GM18511 (cell line): ENCODE data around the gene KCTD7.
"Not testable (repeated sequence)": the region's sequence is repeated elsewhere in the genome, so short reads cannot be mapped to it uniquely, and the experiment has no call there.

Source experiments
- ATAC-seq: cut with Tn5 transposase; IDR thresholded peaks from one replicate; pipeline ENCODE4 v1.9.1; 2021; ENCODE audit warnings: mild to moderate bottlenecking, moderate library complexity; ENCODE audit not compliant: unreplicated experiment

KCTD7 gene

DNA sequence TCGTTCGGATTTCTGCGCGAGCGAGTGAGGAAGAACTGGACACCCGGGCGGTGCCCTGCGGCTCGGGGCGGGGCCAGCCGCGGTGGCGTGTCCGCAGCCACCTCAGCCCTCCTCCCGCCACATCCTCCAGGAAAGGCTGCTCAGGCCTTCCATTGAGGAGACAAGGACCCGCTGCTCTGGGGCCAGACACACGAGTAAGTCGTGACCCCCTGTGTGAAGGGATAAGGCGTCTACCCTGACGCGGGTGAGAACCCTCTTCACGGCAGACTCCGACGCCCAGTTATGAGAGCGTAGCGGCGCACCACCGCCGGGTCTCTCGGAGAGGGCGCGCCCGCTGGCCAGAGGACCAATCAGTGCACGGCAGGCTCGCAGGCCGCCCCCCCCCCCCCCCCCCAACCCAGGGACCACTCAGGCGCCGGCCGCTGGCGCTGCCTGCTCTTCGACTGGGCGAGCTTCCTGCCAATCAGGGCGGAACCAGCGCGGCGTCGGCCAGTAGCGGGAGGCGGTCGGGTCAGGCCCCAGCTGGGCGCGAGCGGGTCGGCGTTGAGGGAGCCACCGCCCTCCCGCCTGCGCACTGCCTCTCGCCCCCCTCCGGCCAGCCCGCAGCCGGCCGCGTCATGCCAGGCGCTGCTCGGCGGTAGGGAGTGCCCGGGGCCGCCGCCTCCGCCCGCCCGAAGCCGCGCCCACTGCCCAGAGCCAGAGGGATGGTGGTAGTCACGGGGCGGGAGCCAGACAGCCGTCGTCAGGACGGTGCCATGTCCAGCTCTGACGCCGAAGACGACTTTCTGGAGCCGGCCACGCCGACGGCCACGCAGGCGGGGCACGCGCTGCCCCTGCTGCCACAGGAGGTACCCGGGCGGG lies at the start of gene KCTD7:
Gene KCTD7, plus strand, starts transcription at position 521 of the 861 bp plus-strand sequence. Its CDS starts 184 bp downstream, at position 705.
- peak; percentile 90 for ATAC-seq

DNA sequence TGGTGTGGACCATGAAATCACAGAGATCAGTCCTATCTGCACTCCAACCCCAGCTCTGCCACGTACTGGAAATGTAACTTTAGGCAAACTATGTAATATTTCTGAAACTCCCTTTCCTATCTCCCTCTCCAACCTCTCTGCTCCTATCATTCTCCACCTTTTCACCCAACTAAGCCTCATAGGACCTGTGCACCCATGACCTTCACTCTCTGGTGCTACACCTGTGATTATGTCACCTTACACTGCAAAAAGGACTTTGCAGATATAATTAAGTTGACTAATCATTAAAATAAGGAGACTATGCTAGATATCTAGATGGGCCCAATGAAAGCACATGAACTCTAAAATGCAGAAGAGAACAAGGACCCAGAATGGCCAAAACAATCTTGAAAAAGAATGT lies 48.3 kb upstream of the KCTD7 start:
- ATAC-seq = not testable (repeated sequence)

DNA sequence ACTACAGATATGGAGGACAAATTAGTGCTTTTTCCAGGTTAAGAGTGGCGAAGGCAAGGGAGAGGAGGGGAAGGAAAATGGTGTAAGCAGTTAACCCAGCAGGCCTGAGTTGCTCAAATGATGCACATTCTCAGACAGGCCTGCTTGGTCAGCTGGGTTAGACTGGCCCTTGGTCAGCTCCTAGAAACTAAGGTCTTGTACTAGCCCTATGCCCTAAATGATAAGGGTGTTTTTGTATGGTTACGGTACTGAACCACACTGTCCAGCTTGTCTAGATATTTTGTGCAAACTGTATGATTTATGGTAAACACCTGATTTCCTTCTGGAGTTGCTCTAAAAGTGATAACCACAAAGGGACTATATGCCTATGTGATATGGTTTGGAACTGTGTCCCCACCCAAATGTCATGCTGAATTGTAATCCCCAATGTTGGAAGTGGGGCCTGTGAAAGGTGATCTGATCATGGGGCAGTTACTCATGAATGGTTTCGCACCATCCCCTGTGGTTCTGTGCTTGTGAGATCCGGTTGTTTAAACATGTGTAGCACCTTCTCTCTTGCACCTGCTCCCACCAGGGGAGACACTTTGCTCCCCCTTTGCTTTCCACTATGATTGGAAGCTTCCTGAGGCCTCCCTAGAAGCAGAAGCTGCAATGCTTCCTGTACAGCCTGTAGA lies 45.7 kb upstream of the KCTD7 start:
- ATAC-seq = not testable (repeated sequence)

DNA sequence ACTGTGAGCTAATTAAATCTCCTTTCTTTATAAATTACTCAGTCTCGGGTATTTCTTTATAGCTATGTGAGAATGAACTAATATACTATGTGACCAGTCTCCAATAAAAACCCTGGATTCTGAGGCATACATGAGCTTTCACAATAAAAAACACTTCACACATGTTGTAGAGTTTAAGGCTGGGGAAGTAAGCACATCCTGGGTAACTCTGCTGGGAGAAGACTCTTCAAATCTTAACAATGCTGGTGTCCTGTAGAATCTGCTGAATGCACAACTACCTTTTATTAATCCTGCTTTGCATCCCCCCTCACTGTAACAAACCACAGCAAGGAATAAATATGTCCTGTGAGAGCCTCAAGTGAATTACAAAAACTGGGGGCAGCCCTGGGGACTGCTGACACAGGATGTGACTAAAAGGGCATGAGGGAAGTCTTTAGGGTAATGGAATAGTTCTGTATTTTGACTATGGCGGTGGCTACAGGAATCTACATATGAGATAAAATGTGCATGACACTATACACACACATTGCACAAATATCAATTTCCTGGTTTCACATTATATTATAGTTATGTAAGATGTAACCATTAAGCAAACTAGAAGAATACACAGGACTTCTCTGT lies 45.1 kb upstream of the KCTD7 start:
- no peak for ATAC-seq

DNA sequence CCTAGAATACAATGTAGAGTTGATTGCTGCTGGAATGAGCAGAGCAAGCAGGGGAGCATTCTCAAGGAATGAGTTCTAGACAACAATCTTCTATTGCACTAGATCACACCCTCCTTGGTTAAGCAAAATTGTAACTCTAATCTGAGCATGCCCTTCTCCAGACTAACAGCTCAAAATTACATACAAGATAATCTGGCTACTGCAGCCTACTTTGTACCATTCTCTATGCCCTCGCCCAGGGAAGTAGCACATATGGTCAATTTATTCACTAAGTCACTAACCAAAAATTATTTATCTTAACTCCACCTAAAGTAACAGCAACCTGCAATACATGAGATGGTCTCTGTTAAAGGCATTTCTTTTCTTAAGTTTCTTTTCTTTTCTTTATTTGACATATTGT lies 42.5 kb upstream of the KCTD7 start:
- no peak for ATAC-seq

DNA sequence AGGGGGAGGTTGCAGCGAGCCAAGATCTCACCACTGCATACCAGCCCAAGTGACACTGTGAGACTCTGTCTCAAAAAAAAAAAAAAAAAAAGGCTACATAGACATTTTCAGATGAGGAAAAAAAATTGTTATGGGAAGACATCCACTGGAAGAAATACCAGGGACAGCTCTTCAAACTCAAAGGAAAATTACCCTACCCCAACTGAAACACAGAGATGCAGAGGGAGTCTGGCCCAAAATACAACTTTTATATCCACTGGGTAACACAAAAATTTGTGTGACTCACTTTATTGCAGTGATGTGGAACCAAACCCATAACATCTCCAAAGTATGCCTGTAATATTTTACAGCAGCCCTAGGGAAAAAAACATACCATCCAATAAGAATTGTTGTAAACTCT lies 40.5 kb upstream of the KCTD7 start:
- not testable (repeated sequence) for ATAC-seq

DNA sequence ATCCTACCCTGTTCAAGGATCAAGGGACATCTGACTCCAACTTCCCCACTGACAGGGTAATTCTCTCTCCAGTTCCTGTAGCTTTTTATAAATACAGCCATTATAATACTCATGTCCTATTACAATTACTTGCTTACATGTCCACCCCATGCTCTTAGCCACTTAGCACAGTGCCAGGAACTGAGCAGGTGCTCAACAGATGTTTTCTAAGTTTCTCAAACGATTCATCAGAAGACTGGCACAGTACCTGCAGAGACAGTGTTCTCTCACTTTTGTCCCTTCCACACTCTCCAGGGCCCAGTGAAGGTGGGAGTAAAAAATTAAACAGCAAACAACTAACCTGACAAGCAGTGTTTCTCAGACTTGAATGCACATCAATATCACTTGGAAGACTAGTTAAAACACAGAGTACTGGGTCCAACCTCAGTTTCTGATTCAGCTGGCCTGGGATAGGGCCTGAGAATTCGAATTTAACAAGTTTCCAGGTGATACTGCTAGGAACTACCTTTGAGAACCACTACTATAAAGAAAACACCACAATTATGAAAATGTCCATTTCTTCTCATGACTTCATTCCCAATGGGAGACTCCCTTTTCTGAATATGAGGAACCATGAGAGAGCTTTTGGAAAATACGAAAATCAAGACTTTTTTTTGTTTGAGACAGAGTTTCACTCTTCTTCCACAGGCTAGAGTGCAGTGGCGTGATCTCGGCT lies 39.7 kb upstream of the KCTD7 start:
- not testable (repeated sequence) for ATAC-seq

DNA sequence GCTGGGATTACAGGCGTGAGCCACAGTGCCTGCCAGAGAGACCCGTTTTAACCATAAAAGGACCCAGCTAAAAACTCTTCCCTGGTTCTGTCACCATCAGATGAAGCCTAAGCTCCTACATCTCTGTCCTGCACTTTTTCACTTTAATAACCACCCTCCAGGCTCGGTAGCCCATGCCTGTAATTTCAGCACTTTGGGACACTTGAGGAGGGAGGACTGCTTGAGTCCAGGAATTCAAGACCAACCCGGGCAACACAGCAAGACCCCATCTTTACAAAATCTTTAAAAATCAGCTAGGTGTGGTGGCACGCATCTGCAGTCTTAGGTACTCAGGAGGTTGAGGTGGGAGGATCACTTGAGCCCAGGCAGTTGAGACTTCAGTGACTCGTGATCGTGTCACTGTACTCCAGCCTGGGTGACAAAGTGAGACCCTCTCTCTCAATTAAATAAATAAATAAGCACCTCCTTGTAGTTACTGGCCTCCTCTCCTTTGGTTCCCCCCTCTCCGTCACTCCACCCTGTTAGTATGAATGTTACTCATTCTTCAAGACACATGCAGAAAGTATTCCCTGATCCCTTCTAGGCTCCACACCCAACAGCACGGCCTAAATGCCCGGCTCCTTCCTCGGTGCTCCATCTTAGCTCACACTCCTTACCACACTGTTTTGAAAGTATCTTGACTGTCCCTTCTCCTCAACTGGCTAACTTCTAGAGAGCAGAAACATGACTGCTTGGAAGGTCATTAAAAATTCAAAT lies 38.2 kb upstream of the KCTD7 start:
- not testable (repeated sequence) for ATAC-seq

DNA sequence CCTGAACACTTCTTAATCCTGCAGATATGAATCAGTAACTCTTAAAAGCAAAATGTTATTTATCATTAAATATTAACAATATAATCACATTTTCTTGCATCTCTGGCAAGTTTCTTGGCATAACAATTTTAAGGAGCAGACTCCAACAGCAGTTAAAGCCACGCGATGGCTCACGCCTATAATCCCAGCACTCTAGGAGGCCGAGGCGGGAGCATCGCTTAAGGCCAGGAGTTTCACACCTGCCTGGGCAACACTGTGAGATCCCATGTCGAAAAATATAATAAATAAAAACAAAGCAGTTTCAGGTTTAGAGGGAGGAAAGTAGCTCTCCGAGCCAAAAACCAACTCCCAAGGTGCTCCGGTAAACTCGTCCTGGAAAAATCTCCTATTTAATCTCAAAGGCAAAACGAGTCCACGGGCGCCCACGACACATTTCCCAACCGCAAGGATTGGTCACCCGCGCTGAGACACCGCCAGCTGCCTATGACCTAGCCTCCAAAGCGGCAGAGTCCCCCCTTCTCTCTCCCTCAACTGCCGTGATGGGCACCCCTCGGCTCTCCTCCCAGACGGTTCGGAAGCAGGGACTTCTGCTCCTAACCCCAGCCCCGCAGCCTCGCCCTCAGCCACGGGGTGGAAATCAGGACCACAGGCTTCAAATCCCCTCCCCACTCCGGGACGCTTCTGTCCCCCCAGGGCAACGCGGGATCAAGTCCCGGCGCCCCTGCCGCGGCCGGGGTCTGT lies 37.5 kb upstream of the KCTD7 start:
- ATAC-seq = peak; percentile 33

DNA sequence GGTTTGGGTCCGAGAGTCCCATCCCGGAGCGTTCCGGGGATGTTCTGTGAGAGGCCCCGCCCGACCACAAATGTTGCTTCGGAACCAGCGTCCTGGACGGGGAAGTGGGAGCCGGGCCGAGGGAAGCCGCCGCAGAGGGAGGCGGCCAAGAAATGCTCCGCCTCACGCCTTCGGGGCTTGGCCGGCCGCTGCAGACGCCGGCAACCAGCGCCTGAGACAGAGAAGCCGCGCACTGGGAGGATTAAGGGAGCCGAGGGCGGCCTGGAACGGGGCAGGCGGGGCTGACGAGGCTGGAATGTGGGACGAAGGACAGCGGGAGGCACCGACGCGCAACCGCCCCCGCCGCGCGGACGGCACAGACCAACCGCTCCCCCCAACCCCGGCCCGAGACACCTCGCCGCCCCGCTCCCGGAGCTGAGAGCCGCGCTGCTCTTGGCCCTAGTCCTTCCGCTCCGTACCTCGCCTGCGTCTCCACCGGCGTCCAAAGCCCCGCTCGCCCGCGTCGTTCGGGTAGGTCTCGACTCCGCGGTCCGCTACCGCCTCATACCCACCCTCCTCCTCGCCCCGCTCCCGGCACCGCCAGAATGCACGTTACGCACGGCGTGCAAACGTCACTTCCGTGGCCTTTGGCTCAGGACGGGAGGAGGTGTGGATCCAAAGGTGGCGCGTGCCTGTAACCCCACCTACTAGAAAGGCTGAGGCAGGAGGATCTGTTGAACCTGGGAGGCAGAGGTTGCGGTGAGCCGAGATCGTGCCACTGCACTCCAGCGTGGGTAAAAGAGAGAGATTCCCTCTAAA lies 36.7 kb upstream of the KCTD7 start:
- ATAC-seq = peak; percentile 96

DNA sequence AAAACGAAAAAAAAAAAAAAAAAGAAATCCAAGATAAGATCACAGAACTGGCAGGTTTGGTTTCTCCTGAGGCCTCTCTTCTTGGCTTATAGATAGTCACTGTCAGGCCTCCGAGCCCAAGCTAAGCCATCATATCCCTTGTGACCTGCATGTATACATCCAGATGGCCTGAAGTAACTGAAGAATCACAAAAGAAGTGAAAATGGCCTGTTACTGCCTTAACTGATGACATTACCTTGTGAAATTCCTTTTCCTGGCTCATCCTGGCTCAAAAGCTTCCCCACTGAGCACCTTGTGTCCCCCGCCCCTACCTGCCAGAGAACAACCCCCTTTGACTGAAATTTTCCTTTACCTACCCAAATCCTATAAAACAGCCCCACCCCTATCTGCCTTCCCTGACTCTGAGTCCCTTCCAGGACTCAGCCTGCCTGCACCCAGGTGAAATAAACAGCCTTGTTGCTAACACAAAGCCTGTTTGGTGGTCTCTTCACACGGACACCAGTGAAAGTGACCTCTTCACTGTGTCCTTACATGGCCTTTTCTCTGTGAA lies 36.0 kb upstream of the KCTD7 start:
- peak; percentile 16 for ATAC-seq

DNA sequence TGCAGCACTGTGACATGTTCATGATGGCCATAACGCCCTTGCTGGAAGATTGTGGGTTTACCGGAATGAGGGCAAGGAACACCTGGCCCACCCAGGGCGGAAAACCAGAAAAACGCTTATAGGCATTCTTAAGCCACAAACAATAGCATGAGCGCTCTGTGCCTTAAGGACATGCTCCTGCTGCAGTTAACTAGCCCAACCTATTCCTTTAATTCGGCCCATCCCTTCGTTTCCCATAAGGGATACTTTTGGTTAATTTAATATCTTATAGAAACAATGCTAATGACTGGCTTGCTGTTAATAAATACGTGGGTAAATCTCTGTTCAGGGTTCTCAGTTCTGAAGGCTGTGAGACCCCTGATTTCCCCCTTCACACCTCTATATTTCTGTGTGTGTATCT lies 34.6 kb upstream of the KCTD7 start:
- not testable (repeated sequence) for ATAC-seq

DNA sequence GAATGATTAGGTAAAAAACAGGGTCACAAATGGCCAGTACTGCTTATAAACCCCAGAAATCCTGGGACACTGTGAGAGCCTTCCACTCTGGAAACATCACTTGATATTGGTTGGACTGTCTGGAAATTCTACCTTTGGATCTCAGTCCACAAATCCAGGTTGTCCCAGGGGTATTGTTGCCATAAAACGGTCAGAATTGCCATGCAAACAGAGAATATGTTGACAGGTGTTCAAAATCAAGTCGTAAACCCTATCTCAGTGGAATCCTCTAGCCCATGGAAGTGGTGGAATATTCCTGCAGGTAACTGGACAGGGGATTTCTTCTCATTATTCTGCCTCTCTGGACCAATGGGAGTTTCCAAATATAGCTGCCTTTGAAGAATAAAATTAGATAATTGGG lies 31.2 kb upstream of the KCTD7 start:
- no peak for ATAC-seq

DNA sequence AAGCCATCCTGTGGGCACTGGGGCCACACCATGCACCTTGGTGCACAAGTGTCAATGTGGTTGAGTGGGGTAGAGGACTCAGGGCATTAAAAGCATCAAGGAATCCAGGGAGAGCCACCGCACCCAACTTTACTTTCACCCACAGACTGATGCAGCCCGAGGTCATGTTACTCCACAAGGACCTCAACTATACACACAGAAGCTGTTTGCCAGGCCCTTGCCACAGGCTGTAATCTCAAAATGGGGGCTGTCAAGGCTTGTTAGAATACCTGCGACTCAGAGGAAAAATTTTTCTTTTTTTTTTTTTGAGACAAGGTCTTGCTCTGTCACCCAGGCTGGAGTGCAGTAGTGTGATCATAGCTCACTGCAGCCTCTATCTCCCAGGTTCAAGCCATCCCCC lies 26.5 kb upstream of the KCTD7 start:
- no peak for ATAC-seq

DNA sequence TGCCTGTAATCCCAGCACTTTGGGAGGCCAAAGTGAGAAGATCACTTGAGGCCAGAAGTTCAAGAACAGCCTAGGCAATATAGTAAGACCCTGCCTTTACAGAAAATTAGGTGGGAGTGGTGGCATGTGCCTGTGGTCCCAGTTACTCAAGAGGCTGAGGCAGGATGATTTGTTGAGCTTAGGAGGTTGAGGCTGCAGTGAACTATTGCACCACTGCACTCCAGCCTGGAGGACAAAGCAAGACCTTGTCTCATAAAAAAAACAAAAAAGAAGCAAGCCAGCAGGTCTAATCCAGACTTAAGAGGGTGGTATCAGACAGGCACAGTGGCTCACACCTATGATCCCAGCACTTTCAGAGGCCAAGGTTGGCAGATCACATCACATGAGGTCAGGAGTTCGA lies 24.5 kb upstream of the KCTD7 start:
- ATAC-seq = no peak

DNA sequence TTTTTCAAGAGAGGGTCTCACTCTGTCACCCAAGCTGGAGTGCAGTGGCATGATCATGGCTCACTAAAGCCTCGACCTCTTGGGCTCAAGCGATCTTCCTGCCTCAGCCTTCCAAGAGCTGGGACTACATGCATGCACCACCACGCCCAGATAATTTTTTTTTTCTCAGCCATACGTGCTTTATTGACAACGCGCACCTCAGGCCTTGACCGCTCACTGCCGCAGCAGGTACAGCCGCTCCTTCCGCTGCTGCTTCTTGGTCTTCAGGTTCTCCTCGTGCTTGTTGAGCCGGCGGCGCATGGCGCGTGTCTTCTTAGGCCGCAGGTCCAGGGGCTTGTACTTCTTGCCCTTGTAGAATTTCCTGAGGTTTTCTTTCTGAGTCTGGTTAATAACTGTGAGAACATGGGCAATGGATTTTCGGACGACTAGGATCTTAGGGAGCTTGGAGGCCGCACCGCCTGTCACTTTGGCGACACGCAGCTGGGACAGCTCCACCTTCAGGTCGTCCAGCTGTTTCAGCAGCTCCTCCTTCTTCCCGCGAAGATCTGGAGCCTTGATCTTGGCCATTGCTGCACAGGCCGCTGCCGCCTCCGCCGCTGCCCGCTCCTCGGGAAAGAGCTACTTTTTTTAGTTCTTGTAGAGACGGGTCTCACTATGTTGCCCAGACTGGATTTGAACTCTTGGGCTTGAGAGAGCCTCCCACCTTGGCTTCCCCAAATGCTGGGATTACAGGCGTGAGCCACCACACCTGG lies 22.0 kb upstream of the KCTD7 start:
- ATAC-seq = not testable (repeated sequence)

DNA sequence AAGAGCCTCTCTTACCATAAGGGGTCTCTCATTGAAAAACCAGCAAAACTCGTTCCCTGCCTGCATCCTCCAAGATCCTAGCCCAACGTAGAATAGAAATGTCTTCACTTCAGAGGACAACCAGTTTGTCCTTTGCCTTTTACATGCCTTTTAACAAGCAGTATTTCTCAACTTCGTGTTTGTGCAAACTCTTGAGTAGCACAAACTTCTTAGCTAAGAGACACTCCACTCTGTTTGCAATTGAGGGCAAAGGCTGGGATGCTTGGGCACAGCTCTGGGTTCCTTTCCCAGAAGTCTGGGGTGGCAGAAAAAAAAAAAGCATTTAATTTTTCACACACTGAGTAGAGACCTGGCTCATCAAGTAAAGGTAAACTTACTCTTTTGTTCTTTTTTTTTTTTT lies 19.5 kb upstream of the KCTD7 start:
- ATAC-seq = no peak

DNA sequence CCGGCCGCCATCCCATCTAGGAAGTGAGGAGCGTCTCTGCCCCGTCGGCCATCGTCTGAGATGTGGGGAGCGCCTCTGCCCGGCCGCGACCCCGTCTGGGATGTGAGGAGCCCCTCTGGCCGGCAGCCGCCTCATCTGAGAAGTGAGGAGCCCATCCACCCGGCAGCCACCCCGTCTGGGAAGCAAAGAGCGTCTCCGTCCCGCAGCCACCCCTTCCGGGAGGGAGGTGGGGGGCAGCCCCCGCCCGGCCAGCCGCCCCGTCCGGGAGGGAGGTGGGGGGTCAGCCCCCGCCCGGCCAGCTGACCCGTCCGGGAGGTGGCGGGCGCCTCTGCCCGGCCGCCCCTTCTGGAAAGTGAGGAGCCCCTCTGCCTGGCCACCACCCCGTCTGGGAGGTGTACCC lies 14.1 kb upstream of the KCTD7 start:
- ATAC-seq = not testable (repeated sequence)
